ENCODE measurements around the gene C3orf70. TPM values are rescaled to one million over a fixed set of nuclear protein-coding genes. Genes with fewer than 3 reads are reported as not detected.
"Not testable (repeated sequence)": the region's sequence is repeated elsewhere in the genome, so short reads cannot be mapped to it uniquely, and the experiment has no call there.

Gene C3orf70
- polyA plus RNA-seq, 4 donors, result 7.2 to 9.8 (median 8.5) TPM

DNA sequence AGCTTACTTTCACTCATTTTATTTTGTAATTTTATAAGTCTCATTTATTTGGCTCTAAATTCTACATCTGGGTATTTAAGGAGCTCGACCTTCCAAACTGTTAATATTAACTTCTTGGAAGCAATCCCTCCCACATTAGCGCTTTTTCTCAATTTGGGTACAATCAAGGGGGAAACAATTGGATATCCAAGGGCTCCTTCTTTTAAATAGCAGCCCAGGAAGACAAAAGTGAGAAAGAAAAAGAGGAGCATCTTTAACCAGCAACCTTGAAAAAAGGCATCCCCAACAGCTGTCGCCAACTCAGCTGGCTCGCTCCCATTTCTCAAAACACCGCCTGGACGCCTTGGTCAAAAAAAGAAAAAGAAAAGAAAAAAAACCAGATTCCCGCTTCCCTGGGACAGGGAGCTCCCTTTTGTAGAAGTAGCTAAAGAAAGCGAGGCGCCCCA is 873 bp downstream of the C3orf70 start:
- no peak for DNase-seq (ENCODE audit: low read depth in 4 of 4, low spot score in 3 of 4)

DNA sequence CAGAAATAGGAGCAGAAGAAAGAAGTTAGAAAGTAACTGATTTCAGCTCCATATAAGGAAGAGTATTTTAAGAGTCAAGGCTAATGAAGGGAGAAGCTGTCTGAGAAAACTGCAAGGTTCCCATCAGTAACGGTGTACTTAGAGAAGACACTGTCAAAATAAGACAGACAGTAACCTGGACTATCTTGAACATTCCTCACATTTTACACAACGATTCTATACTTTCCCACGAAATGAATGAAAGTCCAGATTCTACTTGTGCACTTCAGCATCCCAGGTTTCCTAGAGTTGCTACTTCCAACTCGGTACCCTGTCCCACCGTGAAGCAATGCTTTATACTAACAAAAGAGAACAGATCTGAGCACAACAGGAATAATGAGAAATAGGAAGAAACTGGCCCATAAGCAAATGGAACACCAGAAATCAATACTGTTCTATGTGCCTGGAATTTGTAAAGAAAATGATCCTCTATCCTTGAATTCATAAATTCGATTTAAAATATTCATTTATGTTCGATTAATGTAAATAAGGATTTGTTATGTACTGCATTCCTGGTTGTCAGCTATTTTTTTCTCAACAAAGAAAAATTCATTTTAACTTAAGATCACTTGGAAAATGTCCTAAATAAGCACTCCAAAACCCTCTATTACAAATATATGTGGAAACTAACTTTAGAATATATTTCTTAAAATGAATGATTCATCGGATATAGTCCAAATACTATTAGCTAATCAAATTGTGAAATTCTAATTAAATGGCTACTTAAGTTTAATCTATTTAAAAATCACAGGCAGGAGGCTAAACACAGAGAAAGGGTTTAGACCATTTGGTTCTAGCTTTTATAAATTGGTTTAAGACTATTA is 1.5 kb downstream of the C3orf70 start:
- DNase-seq (ENCODE audit: low read depth in 4 of 4, low spot score in 3 of 4), result no peak

- DNase-seq (ENCODE audit: low read depth in 4 of 4, low spot score in 3 of 4), result no peak
These were observed 2.3 kb downstream of the C3orf70 start for GRCh38 chr3:185150561-185150960.

GRCh38 chr3:185149591-185149990 is 3.3 kb downstream of the C3orf70 start:
- DNase-seq (ENCODE audit: low read depth in 4 of 4, low spot score in 3 of 4), result no peak

DNA sequence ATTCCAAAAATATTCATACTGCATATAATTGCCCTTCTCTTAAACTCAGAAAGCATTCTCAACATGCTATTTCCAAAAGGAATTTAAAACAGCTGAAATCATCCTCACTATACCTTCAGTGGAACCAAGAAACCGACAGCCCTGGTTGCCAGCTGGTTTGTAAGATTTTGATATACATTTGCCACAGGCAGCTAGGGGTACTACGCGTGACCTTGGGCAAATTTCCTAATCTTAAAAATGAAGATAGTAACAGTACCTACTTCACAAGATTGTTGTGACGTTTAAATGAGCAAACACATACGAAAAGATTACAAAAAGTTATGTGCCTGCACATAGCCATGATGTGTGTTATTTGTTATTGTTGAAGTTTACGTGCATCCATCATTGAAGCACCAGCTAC is 7.3 kb downstream of the C3orf70 start:
- DNase-seq (ENCODE audit: low read depth in 4 of 4, low spot score in 3 of 4), result no peak

DNA sequence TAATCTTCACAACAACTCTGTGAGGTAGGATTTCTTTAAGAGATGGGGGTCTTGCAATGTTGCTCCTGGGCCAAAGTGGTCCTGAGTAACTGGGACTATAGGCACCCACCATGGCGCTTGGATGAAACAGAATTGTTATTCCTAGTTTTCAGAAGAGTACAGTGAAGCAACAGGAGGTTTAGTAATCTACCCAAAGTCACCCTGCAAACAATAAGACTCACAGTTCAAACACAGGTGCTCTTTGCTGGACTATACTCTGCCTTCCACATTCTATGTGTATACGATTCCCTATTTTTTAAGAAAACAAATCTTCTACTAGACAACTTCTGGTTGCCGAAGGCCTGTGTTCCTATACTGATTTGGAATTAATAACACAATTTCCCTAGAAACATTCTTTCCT is 8.1 kb downstream of the C3orf70 start:
- DNase-seq (ENCODE audit: low read depth in 4 of 4, low spot score in 3 of 4), result no peak

- DNase-seq (ENCODE audit: low read depth in 4 of 4, low spot score in 3 of 4), result no peak
These were observed 15.0 kb downstream of the C3orf70 start for GRCh38 chr3:185137821-185138220.

DNA sequence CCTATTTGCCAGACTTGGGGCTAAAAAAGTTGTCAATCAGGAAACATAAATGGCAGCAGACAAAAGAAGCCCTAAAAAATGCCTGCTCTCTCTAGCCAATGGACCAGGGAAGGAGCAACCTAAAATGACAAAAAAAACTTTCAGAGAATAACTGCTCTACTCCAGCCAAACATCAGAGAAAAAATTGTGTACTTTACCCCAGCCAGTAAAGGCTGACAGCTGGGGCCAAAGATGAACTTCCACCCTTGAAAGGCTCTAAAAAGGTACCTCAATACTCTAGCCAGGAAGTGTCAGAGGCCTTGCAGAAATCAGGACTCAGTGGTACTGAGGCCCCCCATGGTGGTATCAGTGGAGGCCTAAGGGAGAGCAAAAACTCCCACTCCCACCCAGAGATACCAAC is 18.4 kb downstream of the C3orf70 start:
- DNase-seq (ENCODE audit: low read depth in 4 of 4, low spot score in 3 of 4), result no peak

GRCh38 chr3:185131602-185132256 is 21.1 kb downstream of the C3orf70 start:
- no peak for DNase-seq (ENCODE audit: low read depth in 4 of 4, low spot score in 3 of 4)

DNA sequence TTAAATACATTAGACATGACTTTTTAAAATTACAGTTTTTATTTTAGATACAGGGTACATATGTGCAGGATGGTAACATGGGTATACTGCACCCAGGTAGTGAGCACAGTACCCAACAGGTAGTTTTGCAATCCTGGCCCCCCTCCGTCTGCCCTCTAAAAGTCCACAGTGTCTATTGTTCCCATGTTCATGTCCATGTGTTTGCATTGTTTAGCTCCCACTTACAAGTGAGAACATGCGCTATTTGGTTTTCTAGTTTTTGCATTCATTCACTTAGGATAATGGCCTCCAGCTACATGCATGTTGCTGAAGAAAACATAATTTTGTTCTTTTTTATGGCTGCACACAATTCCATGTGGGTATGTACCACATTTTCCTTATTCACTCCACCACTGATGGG is 23.8 kb downstream of the C3orf70 start:
- no peak for DNase-seq (ENCODE audit: low read depth in 4 of 4, low spot score in 3 of 4)

- DNase-seq (ENCODE audit: low read depth in 4 of 4, low spot score in 3 of 4), result no peak
These were observed 26.7 kb downstream of the C3orf70 start for GRCh38 chr3:185126201-185126600.

GRCh38 chr3:185120126-185120525 is 32.7 kb downstream of the C3orf70 start:
- no peak for DNase-seq (ENCODE audit: low read depth in 4 of 4, low spot score in 3 of 4)

GRCh38 chr3:185115371-185115770 is 37.5 kb downstream of the C3orf70 start:
- DNase-seq (ENCODE audit: low read depth in 4 of 4, low spot score in 3 of 4), result no peak

DNA sequence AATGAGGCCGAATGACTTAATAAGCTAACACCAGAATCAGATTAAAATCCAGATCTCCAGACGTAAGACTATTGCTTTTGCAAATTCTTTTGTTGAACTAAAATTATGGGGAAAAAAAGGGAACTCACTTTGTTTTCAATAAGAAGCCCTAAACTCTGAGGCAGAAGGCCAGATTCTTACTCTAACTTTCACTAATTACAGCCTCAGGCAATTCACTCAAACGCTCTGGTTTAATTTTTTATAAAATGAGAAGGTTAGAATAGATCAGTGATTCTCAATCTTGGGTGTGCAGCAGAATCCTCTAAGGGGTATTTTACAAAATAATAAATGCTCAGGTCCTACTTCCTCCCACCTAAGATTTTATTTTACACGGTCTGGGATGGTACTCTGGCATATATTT is 38.1 kb downstream of the C3orf70 start:
- no peak for DNase-seq (ENCODE audit: low read depth in 4 of 4, low spot score in 3 of 4)

DNA sequence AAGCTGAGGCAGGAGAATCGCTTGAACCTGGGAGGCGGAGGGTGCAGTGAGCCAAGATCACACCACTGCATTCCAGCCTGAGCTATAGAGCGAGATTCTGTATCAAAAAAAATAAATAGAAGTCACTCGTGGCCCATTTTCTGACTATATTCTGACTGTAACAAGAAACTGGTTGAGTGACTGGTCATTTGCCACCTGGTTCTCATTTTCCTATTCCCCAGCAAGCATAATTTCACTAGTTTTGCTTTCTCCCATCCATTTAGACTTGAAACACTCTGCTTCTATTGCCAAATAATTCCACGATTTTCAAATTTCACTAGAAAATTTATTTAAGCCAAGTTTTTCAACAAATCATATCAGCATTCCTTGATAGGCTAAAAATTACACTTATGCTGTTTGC is 40.7 kb downstream of the C3orf70 start:
- no peak for DNase-seq (ENCODE audit: low read depth in 4 of 4, low spot score in 3 of 4)

DNA sequence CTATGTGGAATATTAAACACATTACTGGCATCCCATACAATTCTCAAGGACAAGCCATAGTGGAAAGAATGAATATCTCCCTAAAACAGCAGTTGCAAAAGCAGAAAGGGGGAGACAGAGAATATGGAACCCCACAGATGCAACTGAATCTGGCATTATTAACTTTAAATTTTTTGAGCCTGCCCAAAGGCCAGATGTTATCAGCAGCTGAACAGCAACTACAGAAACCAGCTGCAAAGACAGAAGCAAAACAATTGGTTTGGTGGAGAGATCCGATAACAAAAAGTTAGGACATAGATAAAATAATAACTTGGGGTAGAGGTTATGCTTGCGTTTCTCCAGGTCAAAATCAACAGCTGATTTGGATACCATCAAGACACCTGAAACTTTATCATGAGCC is 43.8 kb downstream of the C3orf70 start:
- not testable (repeated sequence) for DNase-seq (ENCODE audit: low read depth in 4 of 4, low spot score in 3 of 4)

- not testable (repeated sequence) for DNase-seq (ENCODE audit: low read depth in 4 of 4, low spot score in 3 of 4)
These were observed 46.5 kb downstream of the C3orf70 start for GRCh38 chr3:185106256-185106890.

DNA sequence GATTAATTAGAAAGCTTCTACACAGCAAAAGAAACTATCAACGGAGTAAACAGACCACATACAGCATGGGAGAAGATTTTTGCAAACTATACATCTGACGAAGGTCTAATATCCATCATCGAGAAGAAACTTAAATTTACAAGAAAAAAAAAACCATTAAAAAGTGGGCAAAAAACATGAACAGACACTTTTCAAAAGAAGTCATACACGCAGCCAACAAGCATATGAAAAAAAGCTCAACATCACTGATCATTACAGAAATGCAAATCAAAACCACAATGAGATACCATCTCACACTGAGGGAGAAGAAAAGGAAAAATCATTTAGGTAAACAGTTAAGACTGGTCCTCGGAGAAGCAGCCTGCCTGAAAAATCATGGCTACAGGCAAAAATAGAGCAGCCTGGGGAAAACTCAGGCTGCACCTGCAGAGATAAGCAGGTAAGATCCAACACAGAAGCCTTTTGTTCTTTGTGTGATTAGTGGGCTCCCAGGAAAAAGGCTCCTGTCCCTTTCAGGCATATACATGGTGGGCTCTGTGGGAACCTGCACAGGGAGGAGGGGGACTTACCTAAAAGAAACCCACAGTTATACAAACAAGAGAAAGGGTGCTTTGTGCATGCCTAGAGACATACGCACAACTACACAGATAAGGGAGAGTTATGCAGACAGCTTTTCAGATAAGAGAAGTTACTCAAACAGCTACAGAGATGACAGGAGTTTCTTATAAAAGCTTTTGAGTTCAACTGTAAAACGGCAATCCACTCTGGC is 49.3 kb downstream of the C3orf70 start:
- no peak for DNase-seq (ENCODE audit: low read depth in 4 of 4, low spot score in 3 of 4)

GRCh38 chr3:185094697-185095096 is 58.2 kb downstream of the C3orf70 start:
- DNase-seq (ENCODE audit: low read depth in 4 of 4, low spot score in 3 of 4), result peak in 1 of 4 donors; percentile 12

DNA sequence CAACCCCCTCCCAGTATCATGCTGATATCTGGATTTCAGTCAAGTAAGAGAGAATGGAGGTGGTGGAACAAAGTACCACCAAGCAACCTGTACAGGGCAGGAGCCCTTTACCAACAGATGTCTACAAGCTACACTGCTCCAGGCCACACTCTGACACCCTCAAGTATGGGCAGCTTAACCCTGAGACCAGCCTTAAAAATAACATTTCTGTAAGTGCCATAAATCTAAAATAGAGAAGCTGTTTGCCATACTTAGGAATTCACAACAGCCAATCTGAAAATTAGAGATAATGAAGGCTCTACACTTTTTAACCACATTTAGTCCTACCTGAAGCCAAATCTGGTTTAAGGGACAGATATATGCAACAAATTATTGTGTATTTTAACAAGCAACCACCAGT is 59.7 kb downstream of the C3orf70 start:
- DNase-seq (ENCODE audit: low read depth in 4 of 4, low spot score in 3 of 4), result no peak

DNA sequence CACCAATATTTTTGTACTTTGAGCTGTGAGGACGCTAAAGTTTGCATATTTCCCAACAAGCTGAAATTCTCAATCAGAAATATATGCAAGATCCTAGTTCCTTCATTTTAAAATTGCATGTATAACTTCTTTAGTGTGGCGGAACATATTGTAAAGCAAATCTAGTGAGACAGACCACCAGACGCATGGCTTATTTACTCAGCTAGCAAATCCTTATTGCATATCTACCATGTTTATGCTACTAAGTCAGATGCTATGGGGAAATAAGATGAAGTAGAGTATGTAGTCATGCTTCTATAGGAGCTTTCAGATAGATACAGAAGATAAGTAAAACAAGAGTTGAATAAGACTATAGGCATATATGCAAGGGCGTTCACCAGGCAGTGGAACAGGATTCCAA is 62.0 kb downstream of the C3orf70 start:
- no peak for DNase-seq (ENCODE audit: low read depth in 4 of 4, low spot score in 3 of 4)

All from left renal pelvis (tissue), 4 donors.